Stimulated activated CD4-positive, alpha-beta T cell treated with anti-CD3 and anti-CD28 coated beads, Interleukin-2, amount 100 ng/mL, for 4 hours (primary cell): ENCODE measurements around the gene CNTN4.

ENCODE experiments used
- DNase-seq: peaks from one replicate; pipeline ENCODE4 v3.0.0-alpha.2; 2020; ENCODE audit warnings: low read depth

The CNTN4 gene

GRCh38 chr3:2266606-2267005 is 167.9 kb downstream of the CNTN4 start:
- DNase-seq: no peak

GRCh38 chr3:2268779-2269178 is 170.1 kb downstream of the CNTN4 start:
- no peak for DNase-seq

- no peak for DNase-seq
These were observed 175.9 kb downstream of the CNTN4 start for GRCh38 chr3:2274526-2274925.

- DNase-seq: no peak
These were observed 185.2 kb downstream of the CNTN4 start for GRCh38 chr3:2283818-2284217.

GRCh38 chr3:2300938-2301337 is 202.3 kb downstream of the CNTN4 start:
- DNase-seq: no peak

- no peak for DNase-seq
These were observed 202.7 kb downstream of the CNTN4 start for GRCh38 chr3:2301361-2301760.

GRCh38 chr3:2303566-2303965 is 204.9 kb downstream of the CNTN4 start:
- DNase-seq: no peak

GRCh38 chr3:2311022-2311421 is 212.4 kb downstream of the CNTN4 start:
- DNase-seq: no peak

GRCh38 chr3:2317521-2317920 is 218.9 kb downstream of the CNTN4 start:
- no peak for DNase-seq

- no peak for DNase-seq
These were observed 236.3 kb downstream of the CNTN4 start for GRCh38 chr3:2334921-2335320.

- no peak for DNase-seq
These were observed 244.5 kb downstream of the CNTN4 start for GRCh38 chr3:2343031-2343682.

- DNase-seq: no peak
These were observed 253.6 kb downstream of the CNTN4 start for GRCh38 chr3:2352134-2352762.

- no peak for DNase-seq
These were observed 256.0 kb downstream of the CNTN4 start for GRCh38 chr3:2354702-2355101.

- no peak for DNase-seq
These were observed 257.8 kb downstream of the CNTN4 start for GRCh38 chr3:2356298-2356950.

GRCh38 chr3:2360815-2361214 is 262.1 kb downstream of the CNTN4 start:
- DNase-seq: no peak

GRCh38 chr3:2362122-2362521 is 263.5 kb downstream of the CNTN4 start:
- no peak for DNase-seq

- DNase-seq: no peak
These were observed 265.2 kb downstream of the CNTN4 start for GRCh38 chr3:2363854-2364253.

- no peak for DNase-seq
These were observed 271.7 kb downstream of the CNTN4 start for GRCh38 chr3:2370317-2370716.

- DNase-seq: no peak
These were observed 273.6 kb downstream of the CNTN4 start for GRCh38 chr3:2372306-2372705.

GRCh38 chr3:2375376-2375775 is 276.7 kb downstream of the CNTN4 start:
- no peak for DNase-seq

GRCh38 chr3:2377281-2377680 is 278.6 kb downstream of the CNTN4 start:
- DNase-seq: no peak

- DNase-seq: no peak
These were observed 292.4 kb downstream of the CNTN4 start for GRCh38 chr3:2390926-2391532.

GRCh38 chr3:2391896-2392295 is 293.2 kb downstream of the CNTN4 start:
- no peak for DNase-seq
